ENCODE data around the gene THOP1.

- TF ChIP-seq CTCF (IDR thresholded peaks at IDR 0.05 in 8 of 11, conservative IDR thresholded peaks at IDR 0.05 in 3 of 11) (no peak), POLR2AphosphoS5 (IDR thresholded peaks at IDR 0.05) (no peak)
Measured at GRCh38 chr19:2795827-2796658, 10.7 kb downstream of the THOP1 start.
